Activated naive CD8-positive, alpha-beta T cell treated with anti-CD3 and anti-CD28 coated beads, Interleukin-2, amount 10 ng/mL, durations not matched to agents 7 days and 5 days (primary cell): ENCODE data around the gene CFAP97D2. TPM values are rescaled to one million over a fixed set of nuclear protein-coding genes. Genes with fewer than 3 reads are reported as not detected.
A peak's percentile ranks its signal among the peaks of the same experiment; 100 is the strongest.
"Not testable (repeated sequence)": the region's sequence is repeated elsewhere in the genome, so short reads cannot be mapped to it uniquely, and the experiment has no call there.

ENCODE experiments used
- ATAC-seq: fragments of 150-1000 bp; cut with Tn5 transposase; one replicate; pipeline ENCODE4 v1.10.0; 2021; ENCODE audit warnings: low read depth, moderate library complexity
- POLR2A ChIA-PET: fragments of 350-600 bp; sonication (Branson Sonifier 250); formaldehyde crosslinking; loops from one replicate; lab custom pipeline; 2021; ENCODE audit warnings: antibody characterized with exemption; lab: Charles Lee
- DNase-seq: peaks from one replicate; pipeline ENCODE4 v3.0.0; 2021
- H3K27ac Mint-ChIP-seq: one replicate; pipeline ENCODE4 v1.8.0; 2022; ENCODE audit warnings: mild to moderate bottlenecking, mixed read lengths
- H3K27me3 Mint-ChIP-seq: one replicate; pipeline ENCODE4 v1.8.0; 2022; ENCODE audit warnings: mild to moderate bottlenecking, moderate library complexity, mixed read lengths
- H3K36me3 Mint-ChIP-seq: one replicate; pipeline ENCODE4 v1.8.0; 2021; ENCODE audit warnings: mild to moderate bottlenecking, mixed read lengths
- H3K4me1 Mint-ChIP-seq: one replicate; pipeline ENCODE4 v1.8.0; 2021; ENCODE audit warnings: mixed read lengths
- H3K4me3 Mint-ChIP-seq: one replicate; pipeline ENCODE4 v1.8.0; 2022; ENCODE audit warnings: mild to moderate bottlenecking, moderate library complexity, mixed read lengths
- H3K9me3 Mint-ChIP-seq: one replicate; pipeline ENCODE4 v1.8.0; 2021; ENCODE audit warnings: mixed read lengths
- total RNA-seq, 2 experiments: library from RNA; stranded (reverse); gene quantifications; one replicate each; pipeline ENCODE4 v1.2.3, GENCODE V29; 2021

The CFAP97D2 gene
- total RNA-seq, 2 experiments from 2014 or later, result 0.22 TPM; not detected in 1

GRCh38 chr13:114155926-114156883 lies 22.9 kb upstream of the CFAP97D2 start:
- Mint-ChIP-seq H3K36me3 (peaks cover 2% of the 10 kb centered on the region), H3K27ac (peak overlapping the region; percentile 84), H3K4me1 (peaks cover 36% of the 10 kb centered on the region), H3K4me3 (peak overlapping the region; percentile 69), H3K27me3 (peaks cover 11% of the 10 kb centered on the region), H3K9me3 (peaks cover 4% of the 10 kb centered on the region)
- DNase-seq (no peak), ATAC-seq (peak; percentile 12)
- POLR2A ChIA-PET, result no interaction called here

GRCh38 chr13:114157869-114158495 lies 21.1 kb upstream of the CFAP97D2 start:
- peaks cover 47% of the 10 kb centered on the region for H3K4me1 Mint-ChIP-seq
- POLR2A ChIA-PET, result interaction anchor here (0.9 kb wide), 1 partner anchor 9 kb away, joined by 5 read pairs; no protein-coding TSS in a partner anchor
- H3K27ac Mint-ChIP-seq, result no peak overlapping the region
- DNase-seq (no peak), ATAC-seq (no peak)
- H3K36me3 Mint-ChIP-seq, result peaks cover 2% of the 10 kb centered on the region
- H3K9me3 Mint-ChIP-seq, result peaks cover 4% of the 10 kb centered on the region
- no peak overlapping the region for H3K4me3 Mint-ChIP-seq
- H3K27me3 Mint-ChIP-seq, result peaks cover 10% of the 10 kb centered on the region

GRCh38 chr13:114158869-114159666 lies 20.0 kb upstream of the CFAP97D2 start:
- POLR2A ChIA-PET, H3K9me3 Mint-ChIP-seq, DNase-seq, H3K27ac Mint-ChIP-seq, H3K36me3 Mint-ChIP-seq, H3K27me3 Mint-ChIP-seq, H3K4me3 Mint-ChIP-seq, ATAC-seq: not testable (repeated sequence)
- peaks cover 38% of the 10 kb centered on the region for H3K4me1 Mint-ChIP-seq

GRCh38 chr13:114161028-114161556 lies 18.0 kb upstream of the CFAP97D2 start:
- Mint-ChIP-seq H3K9me3 (peaks cover 1% of the 10 kb centered on the region), H3K27me3 (peaks cover 10% of the 10 kb centered on the region), H3K27ac (no peak overlapping the region), H3K4me3 (no peak overlapping the region), H3K36me3 (no peaks in the 10 kb centered on the region), H3K4me1 (peaks cover 35% of the 10 kb centered on the region)
- POLR2A ChIA-PET, result interaction anchor here (1.2 kb wide), 1 partner anchor 13 kb away, joined by 4 read pairs; no protein-coding TSS in a partner anchor
- ATAC-seq (no peak), DNase-seq (no peak)

GRCh38 chr13:114161644-114162532 lies 17.2 kb upstream of the CFAP97D2 start:
- peaks cover 1% of the 10 kb centered on the region for H3K9me3 Mint-ChIP-seq
- no peak for DNase-seq
- H3K4me1 Mint-ChIP-seq, result peaks cover 31% of the 10 kb centered on the region
- H3K36me3 Mint-ChIP-seq, result no peaks in the 10 kb centered on the region
- POLR2A ChIA-PET, result interaction anchor here (1.2 to 2.0 kb wide), 3 partner anchors 13 to 37 kb away, joined by 4 to 6 read pairs (median 4); no protein-coding TSS in a partner anchor
- ATAC-seq, result peak; percentile 79
- H3K4me3 Mint-ChIP-seq, result peak overlapping the region; percentile 54
- peak overlapping the region; percentile 70 for H3K27ac Mint-ChIP-seq
- H3K27me3 Mint-ChIP-seq, result peaks cover 10% of the 10 kb centered on the region

- Mint-ChIP-seq H3K9me3 (peaks cover 1% of the 10 kb centered on the region), H3K27ac (no peak overlapping the region), H3K27me3 (peaks cover 10% of the 10 kb centered on the region), H3K4me1 (peaks cover 33% of the 10 kb centered on the region), H3K4me3 (peak overlapping the region; percentile 22), H3K36me3 (no peaks in the 10 kb centered on the region)
- ATAC-seq (no peak), DNase-seq (no peak)
- POLR2A ChIA-PET, result interaction anchor here (1.2 to 2.0 kb wide), 2 partner anchors 32 to 38 kb away, joined by 4 to 6 read pairs; no protein-coding TSS in a partner anchor
Observed at GRCh38 chr13:114162533-114162922, 16.5 kb upstream of the CFAP97D2 start.

- Mint-ChIP-seq H3K27ac (no peak overlapping the region), H3K4me3 (no peak overlapping the region), H3K4me1 (peaks cover 29% of the 10 kb centered on the region), H3K9me3 (peaks cover 5% of the 10 kb centered on the region), H3K27me3 (peaks cover 10% of the 10 kb centered on the region), H3K36me3 (no peaks in the 10 kb centered on the region)
- DNase-seq (no peak), ATAC-seq (no peak)
- POLR2A ChIA-PET, result no interaction called here
Observed at GRCh38 chr13:114164053-114164452, 15.0 kb upstream of the CFAP97D2 start.

- Mint-ChIP-seq H3K4me1 (peaks cover 26% of the 10 kb centered on the region), H3K27ac (no peak overlapping the region), H3K27me3 (peaks cover 10% of the 10 kb centered on the region), H3K36me3 (no peaks in the 10 kb centered on the region), H3K9me3 (peaks cover 5% of the 10 kb centered on the region), H3K4me3 (no peak overlapping the region)
- POLR2A ChIA-PET, result no interaction called here
- DNase-seq (no peak), ATAC-seq (no peak)
Observed at GRCh38 chr13:114164681-114165429, 14.2 kb upstream of the CFAP97D2 start.

- peaks cover 4% of the 10 kb centered on the region for H3K27me3 Mint-ChIP-seq
- ATAC-seq (no peak), DNase-seq (no peak)
- POLR2A ChIA-PET, result interaction anchor here (0.8 kb wide), 1 partner anchor 9 kb away, joined by 5 read pairs; no protein-coding TSS in a partner anchor
- peaks cover 3% of the 10 kb centered on the region for H3K9me3 Mint-ChIP-seq
- no peak overlapping the region for H3K27ac Mint-ChIP-seq
- H3K36me3 Mint-ChIP-seq, result no peaks in the 10 kb centered on the region
- H3K4me3 Mint-ChIP-seq, result no peak overlapping the region
- H3K4me1 Mint-ChIP-seq, result peaks cover 16% of the 10 kb centered on the region
Observed at GRCh38 chr13:114166381-114167131, 12.5 kb upstream of the CFAP97D2 start.

- POLR2A ChIA-PET, result interaction anchor here (1.4 kb wide), 1 partner anchor 19 kb away, joined by 5 read pairs; no protein-coding TSS in a partner anchor
- DNase-seq (no peak), ATAC-seq (no peak)
- Mint-ChIP-seq H3K27ac (no peak overlapping the region), H3K27me3 (peaks cover 3% of the 10 kb centered on the region), H3K9me3 (peaks cover 8% of the 10 kb centered on the region), H3K4me1 (peaks cover 7% of the 10 kb centered on the region), H3K36me3 (no peaks in the 10 kb centered on the region), H3K4me3 (no peak overlapping the region)
Observed at GRCh38 chr13:114167426-114167825, 11.6 kb upstream of the CFAP97D2 start.

- no peak for DNase-seq
- POLR2A ChIA-PET, result interaction anchor here (1.4 kb wide), 1 partner anchor 19 kb away, joined by 5 read pairs; no protein-coding TSS in a partner anchor
- H3K27me3 Mint-ChIP-seq, result peaks cover 3% of the 10 kb centered on the region
- H3K4me1 Mint-ChIP-seq, result peaks cover 4% of the 10 kb centered on the region
- H3K4me3 Mint-ChIP-seq, result no peak overlapping the region
- H3K27ac Mint-ChIP-seq, result no peak overlapping the region
- ATAC-seq, result no peak
- no peaks in the 10 kb centered on the region for H3K36me3 Mint-ChIP-seq
- H3K9me3 Mint-ChIP-seq, result peaks cover 9% of the 10 kb centered on the region
Observed at GRCh38 chr13:114167885-114168284, 11.2 kb upstream of the CFAP97D2 start.
